ENCODE data around the gene MCRIP2.

DNA sequence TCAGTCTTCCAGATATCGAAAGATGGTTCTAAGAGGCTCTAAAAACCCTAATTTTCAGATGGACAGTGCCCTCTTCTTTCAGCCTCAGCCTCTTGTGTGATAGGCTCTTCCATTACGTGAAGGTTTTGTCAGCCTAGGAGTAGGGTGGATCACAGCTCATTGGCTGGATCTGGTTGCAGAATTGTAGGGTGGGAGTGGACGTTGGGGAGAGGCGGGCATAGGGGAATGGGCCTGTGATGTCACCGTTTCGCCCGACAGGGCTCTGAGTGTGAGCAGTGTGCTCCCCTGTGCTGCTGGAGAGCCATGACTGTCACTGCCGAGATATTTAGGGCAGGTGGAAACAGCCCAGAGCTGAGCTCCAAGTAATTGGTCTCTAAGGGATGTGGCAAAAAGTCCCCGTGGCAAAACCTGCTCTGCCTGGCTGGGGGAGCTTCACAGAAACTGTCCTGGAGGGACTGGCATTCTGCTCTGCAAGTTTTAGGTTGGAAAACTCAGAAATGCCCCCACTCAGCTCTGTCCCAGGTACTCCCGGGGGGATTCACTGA is 17.0 kb upstream of the MCRIP2 start:
- TF ChIP-seq, protein P1, sequence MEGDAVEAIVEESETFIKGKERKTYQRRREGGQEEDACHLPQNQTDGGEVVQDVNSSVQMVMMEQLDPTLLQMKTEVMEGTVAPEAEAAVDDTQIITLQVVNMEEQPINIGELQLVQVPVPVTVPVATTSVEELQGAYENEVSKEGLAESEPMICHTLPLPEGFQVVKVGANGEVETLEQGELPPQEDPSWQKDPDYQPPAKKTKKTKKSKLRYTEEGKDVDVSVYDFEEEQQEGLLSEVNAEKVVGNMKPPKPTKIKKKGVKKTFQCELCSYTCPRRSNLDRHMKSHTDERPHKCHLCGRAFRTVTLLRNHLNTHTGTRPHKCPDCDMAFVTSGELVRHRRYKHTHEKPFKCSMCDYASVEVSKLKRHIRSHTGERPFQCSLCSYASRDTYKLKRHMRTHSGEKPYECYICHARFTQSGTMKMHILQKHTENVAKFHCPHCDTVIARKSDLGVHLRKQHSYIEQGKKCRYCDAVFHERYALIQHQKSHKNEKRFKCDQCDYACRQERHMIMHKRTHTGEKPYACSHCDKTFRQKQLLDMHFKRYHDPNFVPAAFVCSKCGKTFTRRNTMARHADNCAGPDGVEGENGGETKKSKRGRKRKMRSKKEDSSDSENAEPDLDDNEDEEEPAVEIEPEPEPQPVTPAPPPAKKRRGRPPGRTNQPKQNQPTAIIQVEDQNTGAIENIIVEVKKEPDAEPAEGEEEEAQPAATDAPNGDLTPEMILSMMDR (conservative IDR thresholded peaks at IDR 0.05; ENCODE audit: low read length) = no peak
- no peak for TF ChIP-seq EZH2phosphoT487 (IDR thresholded peaks at IDR 0.05; ENCODE audit: borderline replicate concordance)

All from Loucy (cell line).